ENCODE data around the gene NEBL.

Gene NEBL

GRCh38 chr10:20742737-20743541, 154.2 kb downstream of the NEBL start:
- no peaks in the 10 kb centered on the region for H3K9me3 ChIP-seq
- H3K36me3 ChIP-seq = no peaks in the 10 kb centered on the region
- H3K4me1 ChIP-seq = peaks cover 7% of the 10 kb centered on the region; the same call in 1 of the 2 replicates
- H4K20me1 ChIP-seq = no peaks in the 10 kb centered on the region
- H3K4me3 ChIP-seq = no peak overlapping the region
- no peak overlapping the region for H3K9ac ChIP-seq
- TF ChIP-seq Cebpa-rat (IDR thresholded peaks at IDR 0.05) = no peak
- no peaks in the 10 kb centered on the region for H3K27me3 ChIP-seq
- H3K27ac ChIP-seq = no peak overlapping the region
- no peak overlapping the region for H3K4me2 ChIP-seq

GRCh38 chr10:20740120-20740519, 157.0 kb downstream of the NEBL start:
- Histone ChIP-seq H3K4me1 (peaks cover 7% of the 10 kb centered on the region; the same call in 1 of the 2 replicates), H3K4me2 (no peak overlapping the region), H3K4me3 (no peak overlapping the region), H3K9me3 (no peaks in the 10 kb centered on the region), H3K27me3 (no peaks in the 10 kb centered on the region), H3K9ac (no peak overlapping the region), H4K20me1 (no peaks in the 10 kb centered on the region), H3K27ac (no peak overlapping the region), H3K36me3 (no peaks in the 10 kb centered on the region)
- no peak for TF ChIP-seq Cebpa-rat (IDR thresholded peaks at IDR 0.05)

GRCh38 chr10:20737107-20737506, 160.0 kb downstream of the NEBL start:
- no peaks in the 10 kb centered on the region for H3K36me3 ChIP-seq

More at GRCh38 chr10:20737107-20737506, 160.0 kb downstream of the NEBL start:
- Histone ChIP-seq H4K20me1 (no peaks in the 10 kb centered on the region), H3K9ac (no peak overlapping the region), H3K4me2 (no peak overlapping the region), H3K27ac (no peak overlapping the region), H3K27me3 (no peaks in the 10 kb centered on the region), H3K4me1 (peaks cover 7% of the 10 kb centered on the region; the same call in 1 of the 2 replicates), H3K9me3 (no peaks in the 10 kb centered on the region), H3K4me3 (no peak overlapping the region)
- no peak for TF ChIP-seq Cebpa-rat (IDR thresholded peaks at IDR 0.05)
